ENCODE data around the gene DDX23.

GRCh38 chr12:48856379-48856778 is 4.4 kb upstream of the DDX23 start:
- TF ChIP-seq, protein P1, sequence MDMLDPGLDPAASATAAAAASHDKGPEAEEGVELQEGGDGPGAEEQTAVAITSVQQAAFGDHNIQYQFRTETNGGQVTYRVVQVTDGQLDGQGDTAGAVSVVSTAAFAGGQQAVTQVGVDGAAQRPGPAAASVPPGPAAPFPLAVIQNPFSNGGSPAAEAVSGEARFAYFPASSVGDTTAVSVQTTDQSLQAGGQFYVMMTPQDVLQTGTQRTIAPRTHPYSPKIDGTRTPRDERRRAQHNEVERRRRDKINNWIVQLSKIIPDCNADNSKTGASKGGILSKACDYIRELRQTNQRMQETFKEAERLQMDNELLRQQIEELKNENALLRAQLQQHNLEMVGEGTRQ (CRISPR knock-in tag; IDR thresholded peaks at IDR 0.05) = no peak
- TF ChIP-seq, protein P2, sequence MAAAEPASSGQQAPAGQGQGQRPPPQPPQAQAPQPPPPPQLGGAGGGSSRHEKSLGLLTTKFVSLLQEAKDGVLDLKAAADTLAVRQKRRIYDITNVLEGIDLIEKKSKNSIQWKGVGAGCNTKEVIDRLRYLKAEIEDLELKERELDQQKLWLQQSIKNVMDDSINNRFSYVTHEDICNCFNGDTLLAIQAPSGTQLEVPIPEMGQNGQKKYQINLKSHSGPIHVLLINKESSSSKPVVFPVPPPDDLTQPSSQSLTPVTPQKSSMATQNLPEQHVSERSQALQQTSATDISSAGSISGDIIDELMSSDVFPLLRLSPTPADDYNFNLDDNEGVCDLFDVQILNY (CRISPR knock-in tag; IDR thresholded peaks at IDR 0.05) = no peak
- TF ChIP-seq ZNF317 (CRISPR knock-in tag; IDR thresholded peaks at IDR 0.05; ENCODE audit: borderline replicate concordance, low read depth) = no peak
- TF ChIP-seq, protein P3, sequence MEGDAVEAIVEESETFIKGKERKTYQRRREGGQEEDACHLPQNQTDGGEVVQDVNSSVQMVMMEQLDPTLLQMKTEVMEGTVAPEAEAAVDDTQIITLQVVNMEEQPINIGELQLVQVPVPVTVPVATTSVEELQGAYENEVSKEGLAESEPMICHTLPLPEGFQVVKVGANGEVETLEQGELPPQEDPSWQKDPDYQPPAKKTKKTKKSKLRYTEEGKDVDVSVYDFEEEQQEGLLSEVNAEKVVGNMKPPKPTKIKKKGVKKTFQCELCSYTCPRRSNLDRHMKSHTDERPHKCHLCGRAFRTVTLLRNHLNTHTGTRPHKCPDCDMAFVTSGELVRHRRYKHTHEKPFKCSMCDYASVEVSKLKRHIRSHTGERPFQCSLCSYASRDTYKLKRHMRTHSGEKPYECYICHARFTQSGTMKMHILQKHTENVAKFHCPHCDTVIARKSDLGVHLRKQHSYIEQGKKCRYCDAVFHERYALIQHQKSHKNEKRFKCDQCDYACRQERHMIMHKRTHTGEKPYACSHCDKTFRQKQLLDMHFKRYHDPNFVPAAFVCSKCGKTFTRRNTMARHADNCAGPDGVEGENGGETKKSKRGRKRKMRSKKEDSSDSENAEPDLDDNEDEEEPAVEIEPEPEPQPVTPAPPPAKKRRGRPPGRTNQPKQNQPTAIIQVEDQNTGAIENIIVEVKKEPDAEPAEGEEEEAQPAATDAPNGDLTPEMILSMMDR (IDR thresholded peaks at IDR 0.05) = no peak
- TF ChIP-seq ETV6 (CRISPR knock-in tag; IDR thresholded peaks at IDR 0.05) = no peak
- TF ChIP-seq, protein P4, sequence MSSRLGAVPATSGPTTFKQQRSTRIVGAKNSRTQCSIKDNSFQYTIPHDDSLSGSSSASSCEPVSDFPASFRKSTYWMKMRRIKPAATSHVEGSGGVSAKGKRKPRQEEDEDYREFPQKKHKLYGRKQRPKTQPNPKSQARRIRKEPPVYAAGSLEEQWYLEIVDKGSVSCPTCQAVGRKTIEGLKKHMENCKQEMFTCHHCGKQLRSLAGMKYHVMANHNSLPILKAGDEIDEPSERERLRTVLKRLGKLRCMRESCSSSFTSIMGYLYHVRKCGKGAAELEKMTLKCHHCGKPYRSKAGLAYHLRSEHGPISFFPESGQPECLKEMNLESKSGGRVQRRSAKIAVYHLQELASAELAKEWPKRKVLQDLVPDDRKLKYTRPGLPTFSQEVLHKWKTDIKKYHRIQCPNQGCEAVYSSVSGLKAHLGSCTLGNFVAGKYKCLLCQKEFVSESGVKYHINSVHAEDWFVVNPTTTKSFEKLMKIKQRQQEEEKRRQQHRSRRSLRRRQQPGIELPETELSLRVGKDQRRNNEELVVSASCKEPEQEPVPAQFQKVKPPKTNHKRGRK (CRISPR knock-in tag; IDR thresholded peaks at IDR 0.05; ENCODE audit: borderline replicate concordance) = no peak
- no peak for TF ChIP-seq ZBTB21 (CRISPR knock-in tag; IDR thresholded peaks at IDR 0.05; ENCODE audit: borderline replicate concordance)
- no peak for TF ChIP-seq FOXK1 (CRISPR knock-in tag; IDR thresholded peaks at IDR 0.05)
- TF ChIP-seq, protein P5, sequence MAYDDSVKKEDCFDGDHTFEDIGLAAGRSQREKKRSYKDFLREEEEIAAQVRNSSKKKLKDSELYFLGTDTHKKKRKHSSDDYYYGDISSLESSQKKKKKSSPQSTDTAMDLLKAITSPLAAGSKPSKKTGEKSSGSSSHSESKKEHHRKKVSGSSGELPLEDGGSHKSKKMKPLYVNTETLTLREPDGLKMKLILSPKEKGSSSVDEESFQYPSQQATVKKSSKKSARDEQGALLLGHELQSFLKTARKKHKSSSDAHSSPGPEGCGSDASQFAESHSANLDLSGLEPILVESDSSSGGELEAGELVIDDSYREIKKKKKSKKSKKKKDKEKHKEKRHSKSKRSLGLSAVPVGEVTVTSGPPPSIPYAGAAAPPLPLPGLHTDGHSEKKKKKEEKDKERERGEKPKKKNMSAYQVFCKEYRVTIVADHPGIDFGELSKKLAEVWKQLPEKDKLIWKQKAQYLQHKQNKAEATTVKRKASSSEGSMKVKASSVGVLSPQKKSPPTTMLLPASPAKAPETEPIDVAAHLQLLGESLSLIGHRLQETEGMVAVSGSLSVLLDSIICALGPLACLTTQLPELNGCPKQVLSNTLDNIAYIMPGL (CRISPR knock-in tag; IDR thresholded peaks at IDR 0.05) = no peak
- TF ChIP-seq NFE2L1 (CRISPR knock-in tag; IDR thresholded peaks at IDR 0.05) = no peak
- TF ChIP-seq TP53 (CRISPR knock-in tag; IDR thresholded peaks at IDR 0.05) = no peak
- no peak for TF ChIP-seq FOXP1 (CRISPR knock-in tag; IDR thresholded peaks at IDR 0.05; ENCODE audit: borderline replicate concordance)
- no peak for TF ChIP-seq ATF2 (CRISPR knock-in tag; IDR thresholded peaks at IDR 0.05; ENCODE audit: borderline replicate concordance, low read depth)

Data from WTC11 (cell line).